GM19043 (cell line): ENCODE data around the gene GPR153.

ENCODE experiments used
- ATAC-seq: cut with Tn5 transposase; IDR thresholded peaks from one replicate; pipeline ENCODE4 v1.9.1; 2021; ENCODE audit warnings: low read depth; ENCODE audit not compliant: unreplicated experiment

GPR153 gene

GRCh38 chr1:6287431-6287886 lies 26.6 kb upstream of the GPR153 start:
- no peak for ATAC-seq

GRCh38 chr1:6287029-6287428 lies 26.1 kb upstream of the GPR153 start:
- ATAC-seq, result no peak

DNA sequence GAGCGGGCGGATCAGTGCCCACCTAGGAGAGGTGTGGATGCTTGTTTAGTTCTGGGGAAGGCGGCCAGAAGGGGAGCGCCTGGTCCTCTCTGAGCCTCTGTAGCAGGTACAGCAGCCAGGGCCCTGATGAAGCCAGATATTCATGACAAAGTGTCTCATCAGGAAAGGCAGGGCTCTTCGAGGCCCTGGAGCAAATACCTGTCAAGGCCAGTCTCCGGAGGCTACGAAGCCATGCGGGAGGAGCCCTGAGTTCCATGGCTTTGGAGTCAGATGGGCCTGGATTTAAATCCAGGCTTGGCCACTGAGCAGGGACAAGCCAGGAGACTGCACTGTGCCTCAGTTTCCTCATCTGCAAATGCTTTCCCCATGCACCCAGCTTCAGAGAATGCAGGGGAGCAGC lies 25.4 kb upstream of the GPR153 start:
- ATAC-seq, result no peak

GRCh38 chr1:6285336-6285735 lies 24.4 kb upstream of the GPR153 start:
- no peak for ATAC-seq

DNA sequence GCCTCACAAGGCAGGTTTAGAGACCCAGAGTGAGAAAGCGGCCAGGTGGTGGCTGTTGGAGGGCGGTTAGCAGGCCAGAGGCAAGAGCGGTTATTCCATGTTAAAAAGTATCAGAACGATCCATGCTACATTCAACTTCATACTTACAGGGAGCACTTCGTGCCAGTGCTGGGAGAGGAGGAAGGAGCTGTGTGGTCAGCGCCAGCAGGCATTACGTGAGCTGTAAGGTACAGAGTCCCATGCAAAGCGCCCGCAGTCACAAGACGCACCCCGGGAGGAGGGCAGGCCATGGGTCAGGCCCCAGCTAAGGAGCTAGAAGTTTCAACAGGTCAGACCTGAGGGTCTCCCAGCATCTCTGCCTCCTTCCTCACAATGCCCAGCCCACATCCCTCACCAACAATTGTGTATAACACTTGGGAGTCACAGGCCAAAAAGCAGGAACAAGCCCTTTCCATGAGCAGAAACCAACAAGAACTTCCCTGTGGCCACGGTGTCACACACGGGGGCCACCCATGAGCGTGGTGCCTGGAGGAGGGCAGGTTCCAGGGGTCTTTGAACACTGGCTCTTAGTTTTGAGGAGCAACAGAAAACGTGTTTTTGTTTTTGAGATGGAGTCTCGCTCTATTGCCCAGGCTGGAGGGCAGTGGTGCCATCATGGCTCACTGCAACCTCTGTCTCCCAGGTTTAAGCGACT lies 21.8 kb upstream of the GPR153 start:
- ATAC-seq, result no peak

GRCh38 chr1:6281511-6282402 lies 20.9 kb upstream of the GPR153 start:
- no peak for ATAC-seq

- no peak for ATAC-seq
Measured at GRCh38 chr1:6280761-6281451, 20.0 kb upstream of the GPR153 start.

DNA sequence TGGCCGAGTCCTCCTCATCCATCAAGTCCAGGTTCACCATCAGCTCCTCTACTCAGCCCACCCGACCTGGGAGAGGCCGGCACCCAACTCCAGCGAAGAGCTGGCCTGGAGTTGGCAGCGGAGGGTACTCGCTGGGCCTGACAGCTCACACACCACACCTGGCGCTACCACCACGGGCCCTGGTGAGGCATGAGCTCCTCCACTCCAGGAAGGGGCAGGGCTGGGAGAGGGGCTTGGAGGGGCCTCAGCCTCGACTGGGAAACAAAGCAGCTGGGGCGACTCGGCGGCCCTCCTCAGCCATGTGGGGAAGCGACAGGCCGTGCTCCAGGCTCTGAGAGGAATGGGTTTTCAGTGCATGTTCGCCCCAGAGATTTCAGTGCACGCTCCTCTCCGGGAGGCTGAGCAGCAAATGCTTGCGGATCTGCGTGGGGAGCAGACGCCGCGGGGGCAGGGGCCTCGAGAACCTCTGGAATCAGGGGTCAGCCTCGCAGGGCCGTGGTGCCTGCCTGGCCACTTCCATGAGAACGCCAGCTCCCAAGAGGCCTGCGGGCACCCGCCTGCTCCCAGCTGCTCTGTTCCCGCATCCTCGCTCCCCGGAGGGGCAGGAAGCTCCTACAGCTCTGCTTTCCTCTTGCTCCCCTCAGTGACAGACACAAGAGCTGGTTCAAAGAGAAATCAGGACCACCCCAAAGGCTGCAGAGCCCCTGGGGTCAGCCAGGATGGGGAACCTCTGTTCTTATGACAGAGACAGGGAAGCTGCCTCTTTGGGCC lies 18.9 kb upstream of the GPR153 start:
- ATAC-seq, result no peak

- no peak for ATAC-seq
Measured at GRCh38 chr1:6279066-6279465, 18.2 kb upstream of the GPR153 start.

DNA sequence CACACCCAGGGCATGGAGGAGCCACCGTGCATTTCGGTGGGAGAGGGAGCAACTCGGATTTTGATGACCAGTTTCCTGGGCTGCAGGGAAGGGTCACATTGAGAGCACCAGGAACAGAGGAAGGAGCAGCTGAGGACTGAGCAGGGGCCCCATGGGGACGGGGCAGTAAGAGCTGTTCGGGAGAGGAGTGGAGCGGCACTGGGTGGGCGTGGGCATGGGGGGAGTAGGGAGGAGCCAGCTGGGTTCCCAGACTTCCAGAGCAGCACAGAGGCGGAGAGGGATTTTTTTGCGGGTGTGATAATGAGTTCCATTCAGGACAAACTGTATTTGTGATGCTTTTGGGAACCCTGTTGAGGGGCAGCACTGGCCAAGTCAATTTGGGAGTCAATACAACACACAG lies 17.4 kb upstream of the GPR153 start:
- no peak for ATAC-seq

GRCh38 chr1:6276811-6277555 lies 16.1 kb upstream of the GPR153 start:
- ATAC-seq, result no peak

DNA sequence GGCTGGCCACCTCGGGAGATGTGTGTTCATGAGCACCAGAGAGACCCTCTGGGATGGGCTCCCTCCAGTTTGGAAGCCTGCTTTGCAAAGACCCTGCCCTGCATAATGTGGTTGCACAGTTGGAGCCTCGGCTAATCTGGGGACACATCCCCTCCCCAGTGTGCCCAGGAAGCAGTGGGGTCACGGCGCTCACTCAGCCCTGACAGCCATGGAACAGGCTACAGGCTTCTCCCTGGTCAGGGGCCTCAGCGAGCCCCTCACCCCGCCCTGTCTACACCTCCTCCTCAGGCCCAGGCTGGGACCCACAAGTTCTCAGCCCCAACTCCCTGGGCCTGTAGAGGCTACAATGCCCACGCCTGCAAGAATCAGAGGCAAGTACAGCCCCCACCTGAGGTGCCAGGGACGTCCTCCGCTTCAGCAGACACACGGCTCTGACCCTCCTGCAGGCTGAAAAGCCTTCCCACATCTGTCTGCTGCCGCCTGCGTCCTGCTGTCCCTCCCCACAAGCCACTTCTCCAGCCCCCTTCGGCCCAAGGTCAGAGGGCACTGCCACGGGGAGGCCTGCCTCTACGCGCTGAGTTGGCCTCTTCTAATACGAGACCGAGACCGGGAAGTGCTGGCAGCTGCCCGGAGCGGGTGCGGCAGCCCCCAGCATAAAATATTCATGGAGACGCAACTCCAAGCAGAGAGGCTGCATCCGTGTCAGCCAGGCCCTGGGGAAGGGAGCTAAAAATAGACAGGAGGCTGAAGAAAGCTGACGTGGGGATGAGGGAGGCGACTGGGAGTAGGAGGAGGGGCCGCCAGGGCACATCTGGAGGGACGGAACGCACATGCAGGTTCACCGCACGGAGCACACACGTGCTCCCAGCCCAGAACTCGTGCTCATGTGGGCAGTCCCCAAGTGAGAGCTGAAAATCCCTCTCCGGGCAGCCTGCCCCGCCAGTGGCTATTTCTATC lies 15.2 kb upstream of the GPR153 start:
- no peak for ATAC-seq

DNA sequence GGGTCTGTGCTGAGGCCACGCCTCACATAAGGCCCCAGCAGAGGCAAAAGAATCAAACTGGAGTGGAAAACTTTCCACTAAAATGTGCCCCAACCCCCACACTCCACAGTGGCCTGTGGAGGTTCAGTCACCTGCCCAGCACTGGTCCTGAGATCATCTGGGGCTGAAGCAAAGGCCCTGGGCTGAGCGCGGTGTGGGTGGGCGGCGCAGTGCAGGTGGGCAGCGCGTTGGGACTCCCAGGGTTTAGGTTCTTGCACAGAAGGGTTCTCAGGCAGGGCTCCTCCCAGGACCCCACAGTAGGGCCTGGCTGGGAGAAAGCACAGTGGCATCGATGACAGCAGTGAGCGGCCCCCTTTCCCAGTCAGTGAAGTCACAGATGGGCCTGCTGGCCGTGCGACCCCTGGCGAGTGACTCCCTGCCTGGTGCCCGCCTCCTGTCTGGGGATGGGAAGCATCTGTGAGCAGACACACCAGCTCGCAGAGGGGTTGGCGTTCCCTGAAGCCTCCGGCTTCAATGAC lies 13.8 kb upstream of the GPR153 start:
- ATAC-seq, result no peak

DNA sequence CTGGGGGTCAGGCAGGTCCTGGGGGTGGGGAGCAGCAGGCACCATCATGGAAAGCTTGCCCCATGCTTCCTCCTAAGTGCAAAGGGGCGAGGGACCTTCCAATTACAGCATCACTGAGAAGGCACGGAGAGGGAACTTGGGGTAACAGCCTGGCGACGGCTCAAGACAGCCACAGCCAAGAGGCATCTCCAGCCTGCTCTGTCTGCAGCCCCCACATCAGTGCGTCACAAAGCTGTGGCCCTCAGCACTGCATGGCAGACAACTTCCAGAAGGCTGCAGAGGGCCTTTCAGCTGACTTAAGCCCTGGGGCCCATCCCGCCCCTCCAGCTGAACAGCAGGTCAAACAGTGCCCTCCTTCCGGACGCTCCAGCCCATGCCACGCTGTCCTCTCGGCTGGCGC lies 13.2 kb upstream of the GPR153 start:
- no peak for ATAC-seq

DNA sequence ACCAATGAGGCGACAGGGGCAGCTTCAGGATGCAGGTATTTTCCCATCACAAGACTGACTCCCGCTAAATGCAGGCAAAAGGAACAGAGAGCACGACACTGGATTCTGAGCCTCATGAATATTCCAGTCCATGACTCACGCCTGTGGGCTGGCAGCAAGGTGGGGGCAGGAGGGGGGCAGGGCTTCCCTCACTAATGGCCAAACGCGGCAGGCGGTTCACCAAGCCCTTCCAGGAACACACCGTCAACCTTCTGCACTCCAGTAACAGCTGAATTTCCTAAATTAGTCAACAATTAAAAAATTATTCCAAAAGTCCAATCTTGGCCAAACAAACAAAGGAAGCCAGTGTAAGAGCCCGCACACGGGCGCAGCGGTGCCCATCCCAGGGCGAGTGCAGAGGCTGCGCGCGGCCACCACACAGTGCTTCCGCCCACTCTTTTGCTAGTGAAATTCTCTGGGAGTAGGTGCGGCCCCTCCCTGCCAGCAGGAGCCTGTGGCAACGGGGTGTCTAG lies 12.5 kb upstream of the GPR153 start:
- no peak for ATAC-seq

GRCh38 chr1:6272868-6273267 lies 12.0 kb upstream of the GPR153 start:
- no peak for ATAC-seq

GRCh38 chr1:6272452-6272851 lies 11.6 kb upstream of the GPR153 start:
- no peak for ATAC-seq

GRCh38 chr1:6271554-6271953 lies 10.7 kb upstream of the GPR153 start:
- ATAC-seq, result no peak
